BLaER1 (cell line): ENCODE data around the gene PLA2G4B.

Source experiments
- H3K27ac ChIP-seq: shearing (Covaris generic); formaldehyde crosslinking; 2 replicates; pipeline ENCODE4 v1.8.1; 2022
- H3K27me3 ChIP-seq: shearing (Covaris generic); formaldehyde crosslinking; 2 replicates; pipeline ENCODE4 v1.8.1; 2022
- H3K36me3 ChIP-seq: shearing (Covaris generic); formaldehyde crosslinking; 2 replicates; pipeline ENCODE4 v1.8.1; 2022
- H3K4me1 ChIP-seq: shearing (Covaris generic); formaldehyde crosslinking; 2 replicates; pipeline ENCODE4 v1.8.1; 2022
- H3K4me2 ChIP-seq: shearing (Covaris generic); formaldehyde crosslinking; 2 replicates; pipeline ENCODE4 v1.8.1; 2022
- H3K4me3 ChIP-seq: shearing (Covaris generic); formaldehyde crosslinking; 2 replicates; pipeline ENCODE4 v1.8.1; 2022
- H3K9ac ChIP-seq: shearing (Covaris generic); formaldehyde crosslinking; 2 replicates; pipeline ENCODE4 v1.8.1; 2022
- H3K9me3 ChIP-seq: shearing (Covaris generic); formaldehyde crosslinking; 2 replicates; pipeline ENCODE4 v1.8.1; 2022
- H4K20me1 ChIP-seq: shearing (Covaris generic); formaldehyde crosslinking; 2 replicates; pipeline ENCODE4 v1.8.1; 2022
- Cebpa-rat ChIP-seq: shearing (Covaris generic); IDR thresholded peaks from 2 replicates; pipeline ENCODE4 v1.8.1; 2022

The PLA2G4B gene

DNA sequence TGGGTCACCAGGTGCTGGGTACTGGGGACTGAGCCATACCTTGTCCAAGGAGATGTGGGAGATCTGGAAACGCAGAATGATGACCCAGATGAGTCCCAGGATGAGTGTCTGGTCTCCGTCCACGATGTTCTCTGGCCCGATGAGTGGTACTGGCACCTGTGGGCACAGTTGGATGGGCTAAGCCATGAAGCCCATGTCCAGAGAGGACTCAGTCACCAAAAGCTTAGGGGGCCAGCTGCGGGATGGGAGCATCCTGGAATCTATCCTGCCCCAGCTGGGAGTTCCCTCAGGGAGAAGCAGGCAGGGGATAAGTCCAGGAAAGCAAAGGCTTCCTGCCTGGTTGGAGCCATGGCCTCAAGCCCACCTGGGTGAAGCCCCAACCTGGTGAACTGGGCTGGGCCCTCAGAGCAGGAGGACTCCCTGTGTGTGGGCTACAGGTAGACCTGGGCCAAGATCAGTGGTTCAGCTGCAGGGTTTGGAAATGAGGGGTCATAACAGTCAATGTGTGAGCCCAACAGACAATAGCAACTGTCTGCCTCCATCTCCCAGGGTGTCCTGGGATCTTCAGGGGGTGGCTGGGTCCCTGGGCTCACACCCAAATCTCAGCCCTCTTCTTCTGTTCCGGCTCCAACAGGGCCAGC is 51.5 kb downstream of the PLA2G4B start:
- Histone ChIP-seq H3K9me3 (no peaks in the 10 kb centered on the region), H4K20me1 (no peaks in the 10 kb centered on the region)
- no peak for TF ChIP-seq Cebpa-rat

DNA sequence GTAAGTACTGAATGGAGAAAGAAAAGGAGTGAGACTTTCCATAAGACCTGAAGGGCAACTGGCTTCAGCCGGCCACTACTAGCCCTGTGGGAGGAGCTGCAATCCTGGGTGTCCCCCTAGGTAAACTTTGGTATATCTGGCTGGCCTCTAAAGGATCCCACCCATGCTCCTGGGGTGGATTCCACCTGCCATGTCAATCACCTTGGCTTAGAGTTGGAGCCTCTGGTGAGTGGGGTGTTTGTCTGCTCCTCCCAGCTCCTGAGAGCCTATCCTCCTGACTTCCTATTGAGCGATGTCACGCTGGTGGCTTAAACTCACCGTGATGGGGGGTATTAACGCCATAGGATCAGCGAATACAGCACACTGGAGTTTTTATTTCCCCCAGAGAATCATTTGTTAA is 52.6 kb downstream of the PLA2G4B start:
- H3K4me1 ChIP-seq, result peaks cover 81% of the 10 kb centered on the region

More for the DNA sequence above, 51.5 kb downstream of the PLA2G4B start:
- no peak overlapping the region for H3K9ac ChIP-seq
- H3K36me3 ChIP-seq, result no peaks in the 10 kb centered on the region
- H3K4me2 ChIP-seq, result no peak overlapping the region
- peaks cover 72% of the 10 kb centered on the region for H3K4me1 ChIP-seq
- H3K27ac ChIP-seq, result no peak overlapping the region
- H3K27me3 ChIP-seq, result no peaks in the 10 kb centered on the region
- no peak overlapping the region for H3K4me3 ChIP-seq

DNA sequence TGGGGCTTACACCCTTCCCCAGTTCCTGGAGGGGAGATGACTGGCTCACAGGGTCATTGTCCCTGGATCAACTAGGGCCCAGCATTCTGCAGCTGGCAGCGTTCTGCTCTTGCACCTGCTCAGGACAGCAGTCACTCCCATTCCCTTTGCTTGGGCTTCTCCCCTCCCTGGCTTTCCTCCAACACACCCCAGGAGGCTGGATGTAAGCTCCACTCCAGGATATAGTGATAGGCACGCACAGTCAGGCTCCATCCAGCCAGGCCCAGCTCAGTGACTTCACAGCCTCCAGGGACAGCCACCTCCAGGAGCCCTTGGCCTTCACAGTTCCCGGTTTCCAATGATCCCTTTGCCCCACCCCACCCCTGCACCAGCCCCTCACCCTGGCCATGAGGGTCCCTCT is 53.3 kb downstream of the PLA2G4B start:
- Histone ChIP-seq H3K9ac (no peak overlapping the region), H3K36me3 (no peaks in the 10 kb centered on the region), H3K27ac (0 out of 2 replicates have a peak overlapping the region, but pooled peaks have one; percentile 84), H3K9me3 (no peaks in the 10 kb centered on the region), H3K27me3 (no peaks in the 10 kb centered on the region), H3K4me1 (peaks cover 88% of the 10 kb centered on the region), H4K20me1 (no peaks in the 10 kb centered on the region), H3K4me2 (peak overlapping the region; percentile 87), H3K4me3 (no peak overlapping the region)
- TF ChIP-seq Cebpa-rat, result no peak

More for the DNA sequence above, 52.6 kb downstream of the PLA2G4B start:
- H3K36me3 ChIP-seq, result no peaks in the 10 kb centered on the region
- no peak overlapping the region for H3K27ac ChIP-seq
- no peak for TF ChIP-seq Cebpa-rat
- H4K20me1 ChIP-seq, result no peaks in the 10 kb centered on the region
- peak overlapping the region; percentile 87 for H3K4me2 ChIP-seq
- H3K27me3 ChIP-seq, result no peaks in the 10 kb centered on the region
- no peaks in the 10 kb centered on the region for H3K9me3 ChIP-seq
- no peak overlapping the region for H3K9ac ChIP-seq
- H3K4me3 ChIP-seq, result no peak overlapping the region

DNA sequence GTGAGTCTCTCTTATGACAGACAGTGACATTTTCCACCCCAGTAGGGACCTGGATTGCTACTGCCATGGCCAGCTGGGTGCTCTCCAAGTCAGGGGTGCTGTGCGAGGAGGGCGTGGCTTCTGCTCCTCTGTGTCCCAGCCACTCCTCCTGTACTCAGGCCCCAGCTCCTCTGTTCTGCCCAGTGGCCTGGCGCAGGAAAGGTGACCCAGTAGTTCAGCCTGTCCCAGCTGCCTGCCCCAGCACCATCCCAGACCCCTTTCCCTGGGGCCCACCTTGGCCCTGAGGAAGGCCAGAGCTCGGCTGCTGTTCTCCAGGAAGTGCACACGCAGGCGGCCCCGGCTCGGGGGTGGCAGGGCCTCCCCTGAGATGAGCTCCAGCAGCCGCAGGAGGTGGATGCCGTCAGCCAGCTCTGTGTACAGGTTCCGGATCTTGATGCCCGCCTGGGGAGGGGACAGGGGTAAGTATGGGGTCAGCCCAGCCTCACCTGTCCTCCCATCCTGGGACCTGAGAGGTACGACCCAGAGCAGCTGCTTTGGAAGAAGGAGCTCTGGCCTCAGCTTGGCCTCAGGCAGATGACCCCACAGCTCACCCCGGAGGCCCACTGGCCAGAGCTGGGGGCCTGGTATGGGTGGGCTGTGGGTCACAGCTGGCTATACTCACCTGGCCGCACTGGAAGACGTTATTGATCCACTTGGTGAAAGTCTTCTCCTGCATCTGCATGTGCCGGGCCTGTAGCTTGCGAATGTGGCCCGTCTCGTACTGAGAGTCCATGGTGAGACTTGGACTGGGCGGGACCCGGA is 54.2 kb downstream of the PLA2G4B start:
- Histone ChIP-seq H3K27me3 (no peaks in the 10 kb centered on the region), H3K9ac (peak overlapping the region; percentile 52), H4K20me1 (no peaks in the 10 kb centered on the region), H3K4me2 (peak overlapping the region; percentile 87), H3K4me1 (peaks cover 95% of the 10 kb centered on the region), H3K27ac (peak overlapping the region; percentile 84), H3K4me3 (peak overlapping the region; percentile 8; the same call in 1 of the 2 replicates), H3K36me3 (no peaks in the 10 kb centered on the region), H3K9me3 (no peaks in the 10 kb centered on the region)
- TF ChIP-seq Cebpa-rat, result no peak

DNA sequence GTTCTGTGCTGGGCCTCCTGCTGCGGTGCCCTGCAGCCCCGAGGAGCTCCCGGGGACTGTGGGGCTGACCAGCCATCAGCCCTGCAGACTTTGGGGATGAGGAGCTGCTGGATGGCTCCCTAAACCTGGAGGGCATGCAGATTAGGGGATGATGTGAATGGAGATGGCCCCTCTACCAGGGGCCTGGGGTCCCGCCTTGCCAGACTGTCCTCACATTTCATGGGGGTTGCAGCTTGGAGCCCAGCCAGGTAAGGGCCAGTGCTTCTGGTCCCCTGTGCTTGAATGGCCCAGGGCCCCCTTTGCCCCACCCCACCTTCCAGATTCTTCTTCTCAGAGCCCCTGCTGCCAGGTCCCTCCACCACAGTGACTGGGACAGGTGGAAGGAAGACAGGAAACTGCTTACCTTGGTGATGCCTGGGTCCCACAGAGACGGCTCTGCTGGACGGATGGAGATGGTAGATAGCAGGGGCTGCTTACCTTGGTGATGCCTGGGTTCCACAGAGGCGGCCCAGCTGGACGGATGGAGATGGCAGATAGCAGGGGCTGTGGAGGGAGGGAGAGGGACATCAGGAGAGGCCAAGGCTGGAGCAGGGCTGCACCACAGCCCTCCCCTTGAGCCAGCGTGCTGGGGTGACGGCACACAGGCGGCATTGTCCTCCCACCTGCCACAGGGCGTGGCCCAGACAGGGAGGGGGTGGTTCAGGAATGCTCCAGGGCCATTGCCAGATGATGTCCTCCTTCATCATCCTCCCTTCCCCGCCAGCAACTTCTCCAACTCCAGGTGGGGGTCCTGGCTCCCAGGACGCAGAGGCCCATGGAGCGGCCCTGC is 55.0 kb downstream of the PLA2G4B start, which contains the start of gene SPTBN5:
TSS of gene SPTBN5 (minus strand) at position 632 of the 829 bp plus-strand sequence. CDS start at position 76, 556 bp downstream.
- H3K27me3 ChIP-seq, result no peaks in the 10 kb centered on the region
- H3K4me3 ChIP-seq, result peak within 1 kb of the TSS; percentile 40
- peak within 1 kb of the TSS; percentile 84 for H3K27ac ChIP-seq
- H4K20me1 ChIP-seq, result no peaks in the 10 kb centered on the region
- no peaks in the 10 kb centered on the region for H3K9me3 ChIP-seq
- H3K9ac ChIP-seq, result peak within 1 kb of the TSS; percentile 52
- no peak for TF ChIP-seq Cebpa-rat
- H3K36me3 ChIP-seq, result no peaks in the 10 kb centered on the region
- peak within 1 kb of the TSS; percentile 87 for H3K4me2 ChIP-seq
- peaks cover 94% of the 10 kb centered on the region for H3K4me1 ChIP-seq

DNA sequence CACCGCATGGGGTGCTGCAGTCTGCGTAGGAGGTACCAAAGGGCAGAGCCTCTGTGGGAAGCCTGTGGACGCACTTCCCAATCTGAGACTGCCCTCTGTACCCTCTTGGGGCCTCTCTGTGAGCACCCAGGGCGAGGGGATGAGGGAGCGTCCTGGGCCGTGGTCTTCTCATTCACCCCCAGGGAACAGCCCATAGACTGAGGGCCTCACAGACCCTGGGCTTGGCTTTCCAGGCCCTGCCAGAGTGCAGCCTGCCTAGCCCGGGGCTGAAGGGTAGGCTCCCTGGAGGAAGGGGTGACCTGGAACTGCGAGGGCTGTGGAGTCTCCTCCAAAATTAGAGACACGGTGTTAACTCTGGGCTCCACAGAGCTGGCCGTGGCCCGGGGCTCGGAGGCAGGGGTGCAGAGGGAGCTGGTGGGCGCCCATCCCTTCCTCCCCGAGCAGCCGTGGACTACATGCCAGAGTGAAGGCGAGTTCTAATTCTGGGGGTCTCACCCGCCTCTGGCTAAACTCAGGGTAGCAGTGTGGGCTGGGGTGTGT is 55.7 kb downstream of the PLA2G4B start:
- H3K4me3 ChIP-seq, result peak overlapping the region; percentile 40
- H3K9ac ChIP-seq, result peak overlapping the region; percentile 52; the same call in 1 of the 2 replicates

DNA sequence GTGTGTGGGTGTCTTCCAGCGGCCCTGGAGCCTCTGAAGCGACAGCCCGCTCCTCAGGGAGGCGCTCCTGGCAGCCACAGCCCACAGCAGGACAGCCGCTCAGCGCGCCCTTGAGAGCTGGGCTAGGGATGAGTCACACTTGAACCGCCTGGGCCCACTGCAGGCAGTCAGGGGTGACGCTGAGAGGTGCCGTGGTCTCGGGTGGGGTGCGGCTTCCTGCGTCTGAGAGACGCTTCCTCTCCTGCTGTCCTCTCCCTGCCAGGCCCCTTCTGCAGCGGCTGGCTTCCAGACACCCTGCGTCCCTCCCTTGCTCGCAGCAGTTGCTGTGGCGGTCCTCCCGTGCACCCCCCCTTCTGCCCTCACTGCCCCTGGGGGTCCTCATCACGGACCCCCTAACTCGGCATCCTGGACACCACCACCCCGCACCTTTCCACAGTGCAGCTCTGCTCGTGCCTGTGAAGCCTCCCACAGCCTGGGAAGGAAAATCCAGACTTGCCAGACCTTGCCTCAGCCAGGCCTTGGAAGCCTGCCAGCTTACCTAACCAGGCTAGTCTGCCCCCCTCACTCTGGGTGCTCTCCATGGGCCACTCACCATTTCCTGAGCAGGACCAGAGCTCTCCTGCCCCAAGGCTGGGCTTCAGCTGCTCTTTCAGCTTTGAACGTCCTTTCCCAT is 56.3 kb downstream of the PLA2G4B start:
- no peak for TF ChIP-seq Cebpa-rat
- Histone ChIP-seq H3K9me3 (no peaks in the 10 kb centered on the region), H4K20me1 (no peaks in the 10 kb centered on the region), H3K9ac (peak overlapping the region; percentile 52; the same call in 1 of the 2 replicates), H3K4me2 (peak overlapping the region; percentile 87), H3K36me3 (no peaks in the 10 kb centered on the region), H3K4me1 (peaks cover 93% of the 10 kb centered on the region), H3K4me3 (peak overlapping the region; percentile 40), H3K27me3 (no peaks in the 10 kb centered on the region), H3K27ac (peak overlapping the region; percentile 84)

More for the DNA sequence above, 55.7 kb downstream of the PLA2G4B start:
- Histone ChIP-seq H3K9me3 (no peaks in the 10 kb centered on the region), H4K20me1 (no peaks in the 10 kb centered on the region), H3K4me2 (peak overlapping the region; percentile 87), H3K27ac (peak overlapping the region; percentile 84), H3K4me1 (peaks cover 93% of the 10 kb centered on the region), H3K36me3 (no peaks in the 10 kb centered on the region), H3K27me3 (no peaks in the 10 kb centered on the region)
- TF ChIP-seq Cebpa-rat, result no peak

DNA sequence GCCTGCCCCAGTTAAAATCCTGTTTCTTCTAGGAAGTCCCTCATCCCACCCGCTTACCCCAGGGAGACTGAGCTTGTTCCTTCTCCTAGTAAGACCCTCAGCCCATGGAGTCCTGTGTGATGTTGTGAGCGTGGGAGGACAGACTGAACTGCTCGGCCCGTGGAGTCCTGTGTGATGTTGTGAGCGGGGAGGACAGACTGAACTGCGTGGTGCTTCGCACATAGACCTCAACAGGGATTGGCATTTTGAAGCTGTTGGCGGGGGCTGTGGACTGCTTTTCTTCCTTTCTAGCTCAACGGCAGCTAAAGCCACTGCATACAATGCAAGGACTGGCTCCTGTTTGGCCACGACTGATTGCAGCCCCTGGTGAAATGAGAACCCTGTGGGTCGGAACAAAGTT is 56.8 kb downstream of the PLA2G4B start:
- no peak overlapping the region for H3K4me3 ChIP-seq
- no peaks in the 10 kb centered on the region for H3K36me3 ChIP-seq
- peaks cover 93% of the 10 kb centered on the region for H3K4me1 ChIP-seq
- peak overlapping the region; percentile 87 for H3K4me2 ChIP-seq
- TF ChIP-seq Cebpa-rat, result no peak
- peak overlapping the region; percentile 52; the same call in 1 of the 2 replicates for H3K9ac ChIP-seq
- H3K9me3 ChIP-seq, result no peaks in the 10 kb centered on the region
- H4K20me1 ChIP-seq, result no peaks in the 10 kb centered on the region
- peak overlapping the region; percentile 84 for H3K27ac ChIP-seq
- H3K27me3 ChIP-seq, result no peaks in the 10 kb centered on the region

DNA sequence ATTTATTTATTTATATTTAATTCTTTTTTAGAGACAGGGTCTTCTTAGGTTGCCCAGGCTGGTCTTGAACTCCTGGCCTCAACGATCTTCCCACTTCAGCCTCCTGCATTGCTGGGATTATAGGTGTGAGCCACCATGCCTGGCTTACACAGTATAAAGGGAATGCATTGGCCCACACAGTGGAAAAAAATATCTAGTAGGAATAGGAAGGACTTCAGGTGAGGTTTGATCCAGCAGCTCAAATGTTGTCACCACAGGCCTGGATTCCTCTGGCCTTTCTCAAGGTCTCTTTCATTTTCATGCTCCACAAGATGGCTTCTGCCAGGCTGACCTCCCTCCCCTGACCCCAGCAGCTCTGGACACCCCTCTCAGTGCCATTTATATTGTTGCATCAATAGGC is 57.3 kb downstream of the PLA2G4B start:
- Histone ChIP-seq H3K9me3 (no peaks in the 10 kb centered on the region), H3K27ac (no peak overlapping the region; the same call in 1 of the 2 replicates), H3K4me2 (no peak overlapping the region), H3K36me3 (no peaks in the 10 kb centered on the region), H4K20me1 (no peaks in the 10 kb centered on the region), H3K27me3 (no peaks in the 10 kb centered on the region), H3K9ac (no peak overlapping the region), H3K4me3 (no peak overlapping the region), H3K4me1 (peaks cover 96% of the 10 kb centered on the region)
- TF ChIP-seq Cebpa-rat, result no peak
